Neural progenitor cell (in vitro differentiated cells): ENCODE measurements around the gene GLI1. TPM values are rescaled to one million over a fixed set of nuclear protein-coding genes. Genes with fewer than 3 reads are reported as not detected.
"Not testable (repeated sequence)": the region's sequence is repeated elsewhere in the genome, so short reads cannot be mapped to it uniquely, and the experiment has no call there.

ENCODE experiments used
- DNase-seq: peaks from one replicate; pipeline ENCODE4 v3.0.0-alpha.2; 2016; ENCODE audit warnings: low spot score
- H2AFZ ChIP-seq: fragments of 200-600 bp; sonication (generic); replicated peaks from 2 replicates; pipeline ENCODE4 v1.6.1; 2016; ENCODE audit warnings: antibody characterized with exemption
- H3F3A ChIP-seq: fragments of 200-600 bp; sonication (generic); 2 replicates; pipeline ENCODE4 v1.6.1; 2016; ENCODE audit warnings: antibody characterized with exemption, low read depth
- H3K27ac ChIP-seq: fragments of 200-600 bp; sonication (generic); 2 replicates; pipeline ENCODE4 v1.5.1; 2016; ENCODE audit warnings: mild to moderate bottlenecking
- H3K27me3 ChIP-seq: fragments of 200-600 bp; sonication (generic); 2 replicates; pipeline ENCODE4 v1.6.1; 2016; ENCODE audit warnings: mild to moderate bottlenecking, moderate library complexity
- H3K36me3 ChIP-seq: fragments of 200-600 bp; sonication (generic); 2 replicates; pipeline ENCODE4 v1.5.1; 2016
- H3K4me1 ChIP-seq: fragments of 200-600 bp; sonication (generic); 2 replicates; pipeline ENCODE4 v1.6.1; 2016; ENCODE audit warnings: mixed run types
- H3K4me2 ChIP-seq: fragments of 200-600 bp; sonication (generic); 2 replicates; pipeline ENCODE4 v1.6.1; 2016
- H3K4me3 ChIP-seq: fragments of 200-600 bp; sonication (generic); 2 replicates; pipeline ENCODE4 v1.5.1; 2016
- H3K79me2 ChIP-seq: fragments of 200-600 bp; sonication (generic); 2 replicates; pipeline ENCODE4 v1.6.1; 2016; ENCODE audit warnings: low read depth
- H3K9ac ChIP-seq: fragments of 200-600 bp; sonication (generic); 2 replicates; pipeline ENCODE4 v1.6.1; 2016
- H3K9me3 ChIP-seq: fragments of 200-600 bp; sonication (generic); 2 replicates; pipeline ENCODE4 v1.5.1; 2016; ENCODE audit warnings: low read depth
- H4K20me1 ChIP-seq: fragments of 200-600 bp; sonication (generic); 2 replicates; pipeline ENCODE4 v1.6.1; 2016; ENCODE audit warnings: low read depth
- H3K27ac Mint-ChIP-seq: 3 replicates; pipeline ENCODE4 v1.8.0; 2021; ENCODE audit warnings: mixed read lengths
- H3K27me3 Mint-ChIP-seq: 2 replicates; pipeline ENCODE4 v1.8.0; 2022; ENCODE audit warnings: low read depth, mild to moderate bottlenecking, inconsistent platforms, moderate library complexity, mixed read lengths; ENCODE audit not compliant: insufficient read depth
- H3K36me3 Mint-ChIP-seq: 3 replicates; pipeline ENCODE4 v1.8.0; 2021; ENCODE audit warnings: mixed read lengths
- H3K4me1 Mint-ChIP-seq: 3 replicates; pipeline ENCODE4 v1.8.0; 2021; ENCODE audit warnings: mixed read lengths
- H3K4me3 Mint-ChIP-seq: 3 replicates; pipeline ENCODE4 v1.8.0; 2021; ENCODE audit warnings: mild to moderate bottlenecking, moderate library complexity, mixed read lengths
- H3K9me3 Mint-ChIP-seq: 3 replicates; pipeline ENCODE4 v1.8.0; 2020; ENCODE audit warnings: mixed read lengths
- CTCF ChIP-seq: fragments of 200-600 bp; sonication (generic); IDR thresholded peaks from 2 replicates; pipeline ENCODE4 v1.5.1; 2017; ENCODE audit warnings: antibody characterized with exemption, mild to moderate bottlenecking
- EZH2 ChIP-seq: fragments of 200-600 bp; sonication (generic); IDR thresholded peaks from 2 replicates; pipeline ENCODE4 v1.6.1; 2017; ENCODE audit warnings: antibody characterized with exemption, mild to moderate bottlenecking, moderate library complexity
- EZH2phosphoT487 ChIP-seq: fragments of 200-600 bp; sonication (generic); IDR thresholded peaks from 2 replicates; pipeline ENCODE4 v1.6.1; 2017; ENCODE audit warnings: antibody characterized with exemption
- total RNA-seq: library from RNA; depleted of rRNA; stranded (reverse); fragments of >200 nt; gene quantifications from 2 replicates; pipeline ENCODE4 v1.2.3, GENCODE V29; 2015; ENCODE audit warnings: low replicate concordance

GLI1 gene
- total RNA-seq, 1 donor from 2014 or later, result 0.71 TPM

- not testable (repeated sequence) for H3K4me3 Mint-ChIP-seq, H3K27ac ChIP-seq, H3K4me1 ChIP-seq, H3K79me2 ChIP-seq, H3K27ac Mint-ChIP-seq, H3K36me3 ChIP-seq, H3K4me3 ChIP-seq, H3K4me1 Mint-ChIP-seq, H3K9me3 ChIP-seq, H4K20me1 ChIP-seq, H2AFZ ChIP-seq, H3K4me2 ChIP-seq, H3K9me3 Mint-ChIP-seq, H3F3A ChIP-seq, DNase-seq, H3K9ac ChIP-seq, H3K27me3 ChIP-seq, H3K27me3 Mint-ChIP-seq
- peaks cover 40% of the 10 kb centered on the region for H3K36me3 Mint-ChIP-seq
Measured at GRCh38 chr12:57506541-57506940, 47.0 kb downstream of the GLI1 start.

GRCh38 chr12:57507796-57508195 lies 48.2 kb downstream of the GLI1 start:
- H2AFZ ChIP-seq, H3K4me3 Mint-ChIP-seq, H3K4me1 ChIP-seq, H3K79me2 ChIP-seq, H3K27ac Mint-ChIP-seq, H3F3A ChIP-seq, H3K9ac ChIP-seq, H3K27ac ChIP-seq, DNase-seq, H3K9me3 ChIP-seq, H4K20me1 ChIP-seq, H3K27me3 Mint-ChIP-seq, H3K27me3 ChIP-seq, H3K4me3 ChIP-seq, H3K4me1 Mint-ChIP-seq, H3K4me2 ChIP-seq, H3K9me3 Mint-ChIP-seq: not testable (repeated sequence)
- H3K36me3 Mint-ChIP-seq, result peaks cover 45% of the 10 kb centered on the region
- peaks cover 11% of the 10 kb centered on the region for H3K36me3 ChIP-seq

GRCh38 chr12:57511161-57511560 lies 51.6 kb downstream of the GLI1 start:
- Mint-ChIP-seq H3K9me3 (no peaks in the 10 kb centered on the region), H3K36me3 (peaks cover 42% of the 10 kb centered on the region)
- peaks cover 14% of the 10 kb centered on the region for H3K36me3 ChIP-seq

GRCh38 chr12:57511588-57512325 lies 52.2 kb downstream of the GLI1 start:
- Histone ChIP-seq H4K20me1 (no peaks in the 10 kb centered on the region), H3K4me3 (no peak overlapping the region), H2AFZ (no peak overlapping the region), H3K27ac (no peak overlapping the region), H3K36me3 (peaks cover 14% of the 10 kb centered on the region), H3K79me2 (no peaks in the 10 kb centered on the region), H3K4me2 (no peak overlapping the region), H3F3A (peaks cover under 1% of the 10 kb centered on the region), H3K4me1 (no peaks in the 10 kb centered on the region), H3K9ac (no peak overlapping the region), H3K9me3 (no peaks in the 10 kb centered on the region), H3K27me3 (no peaks in the 10 kb centered on the region)
- no peak overlapping the region for H3K4me3 Mint-ChIP-seq
- H3K36me3 Mint-ChIP-seq, result peaks cover 43% of the 10 kb centered on the region
- no peak overlapping the region for H3K27ac Mint-ChIP-seq
- DNase-seq, result no peak
- H3K9me3 Mint-ChIP-seq, result no peaks in the 10 kb centered on the region
- TF ChIP-seq EZH2phosphoT487 (no peak), EZH2 (no peak), CTCF (no peak)
- no peaks in the 10 kb centered on the region for H3K27me3 Mint-ChIP-seq
- no peaks in the 10 kb centered on the region for H3K4me1 Mint-ChIP-seq

More at GRCh38 chr12:57511161-57511560, 51.6 kb downstream of the GLI1 start:
- H3K27me3 ChIP-seq, result no peaks in the 10 kb centered on the region
- H3K27ac ChIP-seq, result no peak overlapping the region
- no peak overlapping the region for H3K9ac ChIP-seq
- Mint-ChIP-seq H3K4me3 (no peak overlapping the region), H3K27ac (no peak overlapping the region), H3K27me3 (no peaks in the 10 kb centered on the region), H3K4me1 (no peaks in the 10 kb centered on the region)
- no peak overlapping the region for H3K4me2 ChIP-seq
- H3K9me3 ChIP-seq, result no peaks in the 10 kb centered on the region
- no peak overlapping the region for H3K4me3 ChIP-seq
- no peaks in the 10 kb centered on the region for H3F3A ChIP-seq
- no peak for DNase-seq
- TF ChIP-seq EZH2 (no peak), CTCF (no peak), EZH2phosphoT487 (no peak)
- no peak overlapping the region for H2AFZ ChIP-seq
- no peaks in the 10 kb centered on the region for H4K20me1 ChIP-seq
- no peaks in the 10 kb centered on the region for H3K79me2 ChIP-seq
- no peaks in the 10 kb centered on the region for H3K4me1 ChIP-seq
